HG03280 (cell line): Measurements from ENCODE around the gene PANX2.
"Not testable (repeated sequence)": the region's sequence is repeated elsewhere in the genome, so short reads cannot be mapped to it uniquely, and the experiment has no call there.

ENCODE experiments used
- ATAC-seq: cut with Tn5 transposase; IDR thresholded peaks from one replicate; pipeline ENCODE4 v1.9.1; 2021; ENCODE audit warnings: mild to moderate bottlenecking, moderate library complexity; ENCODE audit not compliant: unreplicated experiment

Gene PANX2

DNA sequence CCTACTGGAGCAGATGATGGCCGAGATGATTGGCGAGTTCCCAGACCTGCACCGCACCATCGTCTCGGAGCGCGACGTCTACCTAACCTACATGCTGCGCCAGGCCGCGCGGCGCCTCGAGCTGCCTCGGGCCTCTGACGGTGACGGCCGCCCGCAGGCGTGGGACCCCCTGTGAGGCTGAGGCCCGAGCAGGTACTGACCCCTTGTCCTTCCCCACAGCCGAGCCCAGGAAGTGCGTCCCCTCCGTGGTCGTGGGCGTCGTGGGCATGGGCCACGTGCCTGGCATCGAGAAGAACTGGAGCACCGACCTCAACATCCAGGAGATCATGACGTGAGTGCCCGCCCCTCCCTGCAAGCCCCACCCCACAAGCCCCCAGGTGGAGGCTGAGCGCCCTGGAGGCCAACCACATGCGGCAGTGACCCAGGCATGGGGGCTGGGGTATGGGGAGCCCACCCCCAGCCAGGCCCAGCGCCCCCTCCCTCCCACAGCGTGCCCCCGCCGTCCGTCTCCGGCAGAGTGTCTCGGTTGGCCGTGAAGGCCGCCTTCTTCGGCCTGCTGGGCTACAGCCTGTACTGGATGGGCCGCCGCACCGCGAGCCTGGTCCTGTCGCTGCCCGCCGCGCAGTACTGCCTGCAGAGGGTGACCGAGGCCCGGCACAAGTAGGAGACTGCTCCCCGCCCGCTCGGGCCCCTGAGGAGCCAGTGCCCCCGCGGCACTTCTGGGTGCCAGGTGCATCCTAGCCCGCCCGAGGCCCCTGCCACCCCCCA, 27.5 kb downstream of the PANX2 start:
- no peak for ATAC-seq

DNA sequence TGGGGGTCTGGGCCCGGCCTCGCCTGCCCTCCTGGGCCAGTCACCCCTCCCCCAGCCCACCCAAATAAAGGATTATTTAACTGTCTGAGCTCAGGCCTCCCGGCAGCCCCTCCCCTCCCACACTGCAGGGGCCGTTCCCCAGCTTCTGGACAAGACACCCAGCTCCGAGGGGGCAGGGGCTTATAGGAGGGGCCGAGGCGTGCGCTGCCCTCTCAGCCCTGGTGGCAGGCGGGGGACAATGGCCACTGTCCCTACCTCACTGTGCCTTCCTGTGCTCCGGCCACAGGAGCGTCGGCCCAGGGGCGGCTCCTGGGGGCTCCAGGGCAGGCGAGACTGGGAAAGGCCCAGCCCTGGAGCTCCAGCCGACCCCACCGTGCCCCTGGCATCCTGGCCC, 28.1 kb downstream of the PANX2 start:
- ATAC-seq = no peak

DNA sequence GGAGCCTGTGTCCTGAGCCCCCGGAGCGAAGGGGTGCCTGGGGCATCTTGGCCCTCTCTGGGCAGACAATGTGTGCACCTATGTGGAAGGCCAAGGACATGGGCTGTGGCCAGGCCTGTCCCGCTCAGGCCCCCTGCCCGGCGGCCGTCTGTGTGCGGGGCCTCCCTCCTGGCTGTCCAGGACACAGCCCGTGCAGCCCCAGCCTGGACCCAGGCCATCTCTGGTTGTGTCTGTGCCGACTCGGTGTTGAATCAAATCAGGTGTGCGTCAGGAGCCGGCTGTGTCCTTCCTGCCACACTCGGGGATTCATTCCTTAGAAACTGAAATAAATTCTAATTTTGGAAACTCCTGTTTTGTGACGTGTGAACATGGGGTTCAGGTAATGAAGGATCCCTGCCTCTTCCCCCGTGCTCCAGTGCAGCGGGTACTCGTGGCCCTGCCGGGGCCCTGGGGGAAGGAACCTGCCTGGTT, 28.8 kb downstream of the PANX2 start:
- ATAC-seq = no peak

DNA sequence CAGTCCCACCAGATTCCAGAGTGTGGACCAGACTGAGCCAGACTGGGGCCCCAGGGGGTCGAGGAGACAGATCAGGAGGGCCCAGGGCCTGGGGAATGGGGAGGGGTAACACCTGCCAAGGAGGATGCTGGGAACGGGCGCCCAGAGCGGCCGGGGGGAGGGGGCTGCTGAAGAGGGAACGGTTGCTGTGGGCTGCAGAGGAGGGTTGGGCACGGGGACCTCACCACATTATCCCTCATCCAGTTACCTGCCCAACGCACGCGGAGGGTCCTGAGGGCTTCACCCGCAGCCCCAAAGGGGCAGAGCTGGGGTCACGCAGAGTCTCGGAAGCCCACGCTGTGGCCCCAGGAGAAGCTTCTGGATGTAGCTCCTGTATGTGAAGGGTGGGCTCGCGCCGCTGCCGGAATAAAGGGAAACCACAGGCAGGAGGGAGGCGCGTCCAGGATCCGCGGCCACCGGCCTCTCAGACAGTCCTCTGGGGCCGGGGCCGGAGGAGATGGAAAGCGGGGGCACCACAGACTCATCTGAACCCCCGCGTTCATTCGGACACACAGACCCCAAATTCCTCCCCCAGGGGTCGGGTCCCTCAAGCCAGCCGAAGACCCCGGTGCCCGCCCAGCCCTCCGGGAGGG, 29.4 kb downstream of the PANX2 start:
- peak; percentile 10 for ATAC-seq

DNA sequence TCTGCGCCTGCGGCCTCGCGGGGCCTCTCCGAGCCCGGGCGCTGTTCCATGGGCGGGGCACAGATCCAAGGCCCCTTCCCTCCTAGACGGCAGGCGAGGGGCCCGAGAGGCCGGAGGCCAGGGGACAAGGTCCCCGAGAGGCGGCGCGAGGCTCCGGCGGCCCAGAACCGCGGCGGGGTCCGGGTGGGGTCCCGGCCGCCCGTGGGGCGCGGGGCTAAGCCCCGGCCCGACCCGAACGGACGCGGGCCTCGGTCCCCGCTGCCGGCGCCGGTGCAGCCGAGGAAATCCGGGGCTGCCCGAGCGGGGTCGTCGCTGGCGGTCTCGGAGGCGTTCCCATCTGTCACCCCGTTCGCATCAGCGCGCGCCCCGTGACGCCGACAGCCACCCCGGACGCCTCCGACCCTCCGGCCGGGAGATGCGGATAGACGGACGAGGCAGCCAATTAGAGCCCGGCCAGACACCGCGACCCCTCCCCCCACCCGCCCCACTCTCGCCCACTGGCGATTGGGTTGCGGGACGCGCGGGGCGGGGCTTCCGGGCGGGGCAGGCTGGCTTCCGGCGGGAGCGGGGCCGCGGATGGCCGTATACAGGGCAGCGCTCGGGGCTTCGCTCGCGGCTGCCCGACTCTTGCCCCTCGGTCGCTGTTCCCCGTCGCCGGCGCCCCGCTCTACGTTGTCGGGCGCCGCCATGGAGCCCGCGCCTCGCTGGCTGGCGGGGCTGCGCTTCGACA, 30.1 kb downstream of the PANX2 start, which contains the start of gene SELENOO:
TSS of gene SELENOO (plus strand) at position 551 of the 730 bp plus-strand sequence. CDS start at position 577, 26 bp downstream.
- ATAC-seq = peak; percentile 69

DNA sequence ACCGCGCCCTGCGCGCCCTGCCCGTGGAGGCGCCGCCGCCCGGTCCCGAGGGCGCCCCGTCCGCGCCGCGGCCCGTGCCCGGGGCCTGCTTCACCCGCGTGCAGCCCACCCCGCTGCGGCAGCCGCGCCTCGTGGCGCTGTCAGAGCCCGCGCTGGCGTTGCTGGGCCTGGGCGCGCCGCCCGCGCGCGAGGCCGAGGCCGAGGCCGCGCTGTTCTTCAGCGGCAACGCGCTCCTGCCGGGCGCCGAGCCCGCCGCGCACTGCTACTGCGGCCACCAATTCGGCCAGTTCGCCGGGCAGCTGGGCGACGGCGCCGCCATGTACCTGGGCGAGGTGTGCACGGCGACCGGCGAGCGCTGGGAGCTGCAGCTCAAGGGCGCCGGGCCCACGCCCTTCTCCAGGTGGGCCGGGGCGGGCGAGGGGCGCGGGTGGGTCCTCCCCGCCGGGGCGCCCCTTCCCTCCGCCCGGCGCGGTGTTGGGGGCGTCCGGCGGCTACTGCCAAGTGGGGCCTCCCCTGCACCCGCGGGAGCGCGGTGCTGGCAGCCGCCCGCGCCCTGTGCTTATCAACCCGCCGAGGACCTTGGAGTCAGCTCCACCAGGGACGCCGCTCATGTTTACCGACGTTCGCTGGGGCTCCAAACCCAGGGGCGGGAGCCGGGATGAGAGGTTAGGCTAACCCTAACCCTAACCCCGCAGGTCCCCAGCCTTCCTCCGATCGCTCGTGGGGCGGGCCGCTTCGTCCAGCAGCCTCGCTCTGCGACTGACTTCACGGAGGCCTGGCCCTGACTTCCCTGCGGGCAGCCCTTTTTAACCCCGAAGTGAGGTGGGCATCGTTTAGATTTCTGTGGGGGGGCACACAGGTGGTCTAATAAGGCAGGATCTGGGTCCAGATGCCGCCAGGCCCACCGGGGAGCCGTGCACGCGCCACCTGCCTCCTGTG, 30.9 kb downstream of the PANX2 start:
- peak; percentile 27 for ATAC-seq

DNA sequence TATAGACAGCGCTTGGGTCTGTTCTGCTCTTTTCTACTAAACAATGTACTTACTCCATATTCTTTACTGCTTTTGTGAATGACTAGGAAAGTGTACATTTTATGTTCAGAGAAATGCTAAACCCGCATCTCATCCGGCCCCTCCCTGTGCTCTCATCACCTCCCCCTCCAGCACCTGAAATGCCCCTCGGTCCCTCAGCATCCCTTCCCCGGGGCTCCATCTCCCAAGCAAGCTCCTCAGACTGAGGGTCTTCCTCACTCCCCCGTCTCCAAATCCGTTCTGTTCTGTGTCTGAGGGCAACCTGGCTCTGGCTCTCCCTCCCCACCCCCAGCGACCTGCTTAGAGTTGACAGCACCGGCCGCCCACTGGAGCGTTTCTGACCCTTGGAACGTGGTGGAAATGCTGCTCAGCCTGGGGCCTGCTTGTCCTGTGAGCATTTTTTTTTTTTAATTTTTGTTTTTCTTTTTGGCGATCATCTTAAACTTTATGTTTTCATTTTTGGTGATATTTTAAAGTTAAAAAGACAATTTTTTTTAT, 31.7 kb downstream of the PANX2 start:
- no peak for ATAC-seq

DNA sequence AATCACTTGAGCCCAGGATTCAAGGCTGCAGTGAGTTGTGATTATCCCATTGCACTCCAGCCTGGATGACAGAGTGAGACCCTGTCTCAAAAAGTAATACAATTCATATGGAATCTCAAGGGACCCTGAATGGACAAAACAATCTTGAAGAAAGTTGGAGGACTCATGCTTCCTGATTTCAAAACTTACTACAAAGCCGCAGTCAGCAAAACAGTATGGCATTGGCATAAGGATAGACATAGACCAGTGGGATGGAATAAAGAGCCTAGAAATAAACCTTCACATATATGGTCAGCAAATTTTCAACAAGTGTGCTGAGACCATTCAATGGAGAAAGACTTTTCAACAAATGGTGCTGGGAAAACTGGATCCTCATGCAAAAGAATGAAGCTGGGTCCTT, 32.8 kb downstream of the PANX2 start:
- ATAC-seq = no peak

DNA sequence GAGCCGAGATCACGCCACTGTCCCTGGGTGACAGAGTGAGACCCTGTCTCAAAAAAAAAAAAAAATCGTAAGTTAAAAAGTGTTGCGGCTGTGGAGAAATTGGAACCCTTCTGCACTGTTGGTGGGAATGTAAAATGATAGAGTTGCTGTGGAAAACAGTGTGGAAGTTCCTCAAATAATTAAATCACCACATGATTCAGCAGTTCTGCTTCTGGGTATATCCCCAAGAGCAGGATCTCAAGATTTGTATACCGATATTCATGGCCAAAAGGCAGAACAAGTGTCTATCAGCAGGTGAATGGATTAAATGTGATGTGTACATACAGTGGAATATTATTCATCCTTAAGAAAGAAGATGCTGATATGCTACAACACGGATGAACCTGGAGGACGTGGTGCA, 34.0 kb downstream of the PANX2 start:
- no peak for ATAC-seq

DNA sequence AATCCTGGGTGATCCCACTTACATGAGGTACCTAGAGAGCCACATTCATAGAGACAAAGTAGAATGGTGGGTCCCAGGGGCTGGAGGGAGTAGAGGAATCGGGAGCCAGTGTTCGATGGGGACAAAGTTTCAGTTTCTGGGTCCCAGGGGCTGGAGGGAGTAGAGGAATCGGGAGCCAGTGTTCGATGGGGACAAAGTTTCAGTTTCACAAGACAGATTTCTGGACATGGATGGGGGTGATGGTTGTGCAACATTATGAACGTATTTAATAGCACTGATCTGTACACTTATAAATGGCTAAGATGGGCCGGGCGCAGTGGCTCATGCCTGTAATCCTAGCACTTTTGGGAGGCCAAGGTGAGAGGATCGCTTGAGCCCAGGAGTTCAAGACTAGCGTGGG, 34.5 kb downstream of the PANX2 start:
- ATAC-seq = not testable (repeated sequence)

DNA sequence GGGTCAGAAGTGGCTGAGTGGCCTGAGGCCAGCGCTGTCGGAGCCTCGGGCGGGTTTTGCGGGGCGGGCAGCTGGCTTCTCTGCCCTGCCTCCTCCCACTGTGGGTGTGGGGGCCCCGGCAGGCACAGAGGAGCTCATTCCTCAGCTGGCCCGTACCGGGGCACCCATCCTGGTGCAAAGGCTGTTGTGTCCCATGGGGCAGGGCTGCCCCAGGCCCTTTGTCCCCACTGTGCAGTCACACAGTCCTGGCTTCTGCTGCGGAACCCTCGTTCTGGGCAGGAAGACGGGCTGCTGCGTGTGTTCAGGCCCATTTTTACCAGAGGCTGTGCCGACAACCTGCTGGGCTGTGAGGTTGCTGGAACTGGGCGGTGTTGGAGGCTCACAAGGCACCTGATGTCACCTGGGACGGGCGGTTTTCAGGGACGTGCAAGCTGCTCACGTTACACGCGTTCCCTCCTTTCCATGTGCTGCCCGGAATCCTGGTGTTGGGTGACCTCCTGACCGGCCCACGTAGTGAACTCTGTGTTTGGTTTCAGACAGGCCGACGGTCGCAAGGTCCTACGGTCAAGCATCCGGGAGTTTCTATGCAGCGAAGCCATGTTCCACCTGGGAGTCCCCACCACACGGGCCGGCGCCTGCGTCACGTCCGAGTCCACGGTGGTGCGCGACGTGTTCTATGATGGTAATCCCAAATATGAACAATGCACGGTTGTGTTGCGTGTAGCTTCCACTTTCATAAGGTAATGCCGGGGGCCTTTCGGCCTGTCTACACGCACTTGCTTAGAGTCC, 35.4 kb downstream of the PANX2 start:
- ATAC-seq = no peak

DNA sequence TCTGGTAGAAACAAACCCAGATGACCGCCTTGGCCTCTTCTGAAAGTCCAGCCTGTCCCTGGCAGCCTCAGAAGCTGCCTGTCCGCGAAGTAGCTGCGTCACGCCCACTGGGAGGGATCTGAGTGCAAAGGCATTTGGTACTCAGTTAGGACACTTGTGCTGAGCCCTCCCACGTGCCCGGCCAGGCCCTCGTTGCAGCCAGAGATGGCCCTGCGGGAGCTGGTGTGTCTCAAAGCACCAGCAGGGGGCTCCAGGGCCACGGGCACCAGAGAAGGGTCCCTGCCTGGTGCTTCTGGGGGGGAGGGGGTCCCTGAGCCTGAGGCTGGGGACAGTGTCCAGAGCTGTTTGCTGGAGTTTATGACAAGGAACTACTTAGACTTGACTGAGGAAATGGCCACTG, 36.1 kb downstream of the PANX2 start:
- ATAC-seq = no peak

DNA sequence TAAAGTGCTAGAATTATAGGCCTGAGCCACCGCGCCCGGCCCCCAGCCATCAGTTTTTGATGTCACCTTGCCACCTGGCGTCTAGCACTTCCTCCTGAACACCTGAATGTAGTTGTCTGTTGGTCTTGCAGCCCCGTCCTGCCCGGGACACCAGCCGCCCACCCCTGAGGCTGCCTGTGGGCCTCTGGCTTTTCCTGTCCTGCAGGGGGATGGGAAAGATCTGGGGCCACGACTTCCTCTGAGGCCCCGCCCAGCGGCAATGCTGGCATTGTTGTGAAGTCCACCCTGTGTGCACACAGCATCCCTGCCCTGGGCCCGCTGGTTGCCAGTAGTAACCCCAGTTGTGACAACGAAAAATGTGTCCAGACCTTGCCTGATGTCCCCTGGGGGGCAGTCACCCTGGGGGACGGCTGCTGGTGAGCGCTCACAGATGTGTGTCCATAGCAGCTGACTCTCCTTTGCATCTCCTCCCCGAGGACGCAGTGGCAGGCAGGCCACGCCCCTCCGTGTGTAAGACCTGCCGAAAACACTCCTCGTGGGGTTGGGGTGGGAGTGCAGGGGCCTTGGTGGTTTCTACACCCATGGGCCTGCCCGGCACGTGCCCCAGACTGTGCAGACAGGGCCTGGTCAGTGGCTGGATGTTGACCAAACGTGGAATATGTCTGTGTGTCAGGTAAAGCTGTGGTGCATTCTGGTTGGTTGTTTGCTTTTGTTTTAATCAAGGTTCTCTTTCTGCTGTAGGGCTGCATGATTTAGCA, 37.0 kb downstream of the PANX2 start:
- no peak for ATAC-seq

DNA sequence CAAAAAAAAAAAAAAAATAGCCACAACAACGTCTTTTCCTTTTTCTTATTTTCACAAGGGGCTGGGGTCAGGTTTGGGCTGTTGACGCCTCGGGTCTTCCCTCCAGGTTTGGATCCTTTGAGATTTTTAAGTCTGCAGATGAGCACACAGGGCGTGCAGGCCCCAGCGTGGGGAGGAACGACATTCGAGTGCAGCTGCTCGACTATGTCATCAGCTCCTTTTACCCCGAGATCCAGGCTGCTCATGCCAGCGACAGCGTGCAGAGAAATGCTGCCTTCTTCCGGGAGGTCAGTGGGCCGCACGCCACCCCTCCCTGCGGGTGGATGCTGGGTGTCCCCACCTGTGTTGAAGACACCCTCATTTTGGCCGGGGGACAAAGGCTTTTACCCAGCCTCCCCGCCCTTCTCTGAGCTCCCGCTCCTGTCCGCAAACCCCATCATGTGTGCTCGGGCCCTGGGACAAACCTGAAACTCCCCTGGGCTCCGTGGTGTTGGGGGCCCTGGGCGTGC, 38.0 kb downstream of the PANX2 start:
- ATAC-seq = no peak

DNA sequence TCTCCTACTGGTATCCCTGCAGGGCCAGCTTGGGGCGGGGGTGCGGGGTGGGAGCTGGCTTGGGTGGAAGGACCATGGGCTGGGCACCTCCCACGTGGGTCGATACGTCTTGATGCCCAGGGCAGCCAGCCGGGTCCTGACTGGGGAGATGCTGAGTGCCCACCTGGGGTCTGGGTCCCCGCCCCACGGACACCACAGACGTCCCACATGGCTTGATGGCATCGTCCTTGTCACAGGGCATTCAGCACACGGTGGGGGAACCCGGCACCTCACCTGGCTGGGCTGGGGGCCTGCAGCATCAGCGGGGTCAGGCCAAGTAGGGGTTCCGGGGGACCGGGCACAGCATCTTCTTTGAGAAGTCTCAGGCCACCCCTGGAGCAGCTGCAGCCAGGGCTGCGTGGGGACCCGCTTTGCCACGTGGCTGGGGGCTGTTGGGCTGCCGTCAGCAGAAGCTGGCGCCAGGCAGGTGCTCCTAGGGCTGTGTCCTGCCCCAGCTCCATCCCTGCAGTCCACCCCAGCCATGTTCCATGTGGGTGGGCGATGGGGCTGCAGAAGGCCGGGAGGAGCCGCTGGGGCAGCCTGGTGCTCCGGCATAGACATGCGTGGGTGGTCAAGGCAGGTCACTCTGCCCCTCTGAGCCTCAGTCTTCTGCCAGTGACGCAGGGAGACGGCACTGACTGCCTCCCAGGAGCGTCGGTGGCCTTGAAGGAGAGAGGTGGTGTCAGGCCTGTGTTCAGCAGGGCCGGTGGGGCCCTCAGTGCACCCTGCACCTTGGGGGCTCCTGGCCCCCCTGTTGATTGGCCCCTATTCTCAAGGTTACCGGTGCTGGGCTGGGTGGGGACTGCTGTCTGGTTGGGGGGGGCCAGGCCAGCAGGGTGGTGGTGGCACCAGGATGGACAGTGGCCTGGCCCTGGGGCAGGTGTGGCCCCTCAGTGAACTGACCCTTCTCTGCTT, 38.7 kb downstream of the PANX2 start:
- ATAC-seq = no peak

DNA sequence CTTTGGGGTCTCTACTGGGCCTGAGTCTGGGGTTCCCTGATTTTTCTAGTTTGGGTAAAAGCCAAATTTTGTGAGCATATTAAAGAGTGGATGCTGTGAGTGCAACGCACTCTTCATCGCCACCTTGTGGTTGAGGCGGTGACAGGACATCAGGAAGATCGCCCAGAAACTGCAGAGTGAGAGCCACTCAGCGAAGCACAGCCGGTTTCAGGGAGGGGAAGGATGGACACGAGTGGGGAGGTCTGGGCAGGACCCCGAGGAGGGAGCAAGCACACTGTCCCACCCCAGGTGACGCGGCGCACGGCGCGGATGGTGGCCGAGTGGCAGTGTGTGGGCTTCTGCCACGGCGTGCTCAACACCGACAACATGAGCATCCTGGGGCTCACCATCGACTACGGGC, 39.4 kb downstream of the PANX2 start:
- ATAC-seq = no peak

DNA sequence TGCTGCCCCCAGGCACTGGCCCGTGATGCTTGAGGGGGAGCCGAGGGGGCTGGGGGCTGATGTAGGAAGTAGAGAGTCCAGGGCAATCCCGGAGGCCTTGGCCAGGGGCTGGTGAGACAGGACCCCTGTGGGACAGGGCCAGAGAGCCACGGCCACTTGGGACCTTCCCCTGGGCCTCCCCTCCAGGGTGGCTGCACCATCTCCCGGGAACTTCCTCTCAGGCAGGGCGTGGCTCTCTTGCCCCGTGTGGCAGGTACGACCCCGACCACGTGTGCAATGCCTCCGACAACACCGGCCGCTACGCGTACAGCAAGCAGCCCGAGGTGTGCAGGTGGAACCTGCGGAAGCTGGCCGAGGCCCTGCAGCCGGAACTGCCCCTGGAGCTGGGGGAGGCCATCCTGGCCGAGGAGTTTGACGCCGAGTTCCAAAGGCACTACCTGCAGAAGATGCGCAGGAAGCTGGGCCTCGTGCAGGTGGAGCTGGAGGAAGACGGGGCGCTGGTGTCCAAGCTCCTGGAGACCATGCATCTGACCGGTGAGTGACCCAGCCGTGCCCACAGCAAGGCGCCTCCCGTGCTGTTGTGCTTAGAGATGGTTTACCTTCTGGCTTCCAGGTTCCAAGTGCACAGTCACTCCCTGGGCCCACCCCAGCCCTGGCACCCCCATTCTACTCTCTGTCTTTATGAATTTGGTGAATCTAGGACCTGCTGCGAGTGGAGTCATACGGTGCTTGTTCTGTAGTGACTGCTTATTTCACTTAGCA, 40.0 kb downstream of the PANX2 start:
- ATAC-seq = no peak
